ENCODE measurements around the gene TMEM181.
A peak's percentile ranks its signal among the peaks of the same experiment; 100 is the strongest.
"Not testable (repeated sequence)": the region's sequence is repeated elsewhere in the genome, so short reads cannot be mapped to it uniquely, and the experiment has no call there.

Gene TMEM181

GRCh38 chr6:158665332-158665731, 105.4 kb downstream of the TMEM181 start:
- no peaks in the 10 kb centered on the region for H3K36me3 ChIP-seq (ENCODE audit: control insufficient read depth in 5 of 5, insufficient read depth in 5 of 5, low read length in 5 of 5)
- no peak overlapping the region for H3K27ac ChIP-seq (ENCODE audit: low read depth, low read length)
- H3K27me3 ChIP-seq (ENCODE audit: control insufficient read depth in 5 of 5, insufficient read depth in 4 of 5, low read length in 5 of 5), result no peaks in the 10 kb centered on the region
- H3K9me3 ChIP-seq (ENCODE audit: control insufficient read depth in 5 of 5, low read length in 5 of 5), result no peaks in the 10 kb centered on the region
- H3K9ac ChIP-seq (ENCODE audit: low read length in 5 of 5), result no peak overlapping the region
- H3K4me3 ChIP-seq (ENCODE audit: low read depth in 1 of 5, low read length in 5 of 5), result no peak overlapping the region
- peaks cover 0 to 60% (median 45%) of the 10 kb centered on the region in 5 donors for H3K4me1 ChIP-seq (ENCODE audit: control insufficient read depth in 5 of 5, insufficient read depth in 5 of 5, low read length in 5 of 5)

GRCh38 chr6:158666628-158667359, 106.9 kb downstream of the TMEM181 start:
- peaks cover 0 to 57% (median 43%) of the 10 kb centered on the region in 5 donors for H3K4me1 ChIP-seq (ENCODE audit: control insufficient read depth in 5 of 5, insufficient read depth in 5 of 5, low read length in 5 of 5)

GRCh38 chr6:158667360-158667981, 107.6 kb downstream of the TMEM181 start:
- Histone ChIP-seq H3K36me3 (ENCODE audit: control insufficient read depth in 5 of 5, insufficient read depth in 5 of 5, low read length in 5 of 5) (no peaks in the 10 kb centered on the region), H3K27me3 (ENCODE audit: control insufficient read depth in 5 of 5, insufficient read depth in 4 of 5, low read length in 5 of 5) (no peaks in the 10 kb centered on the region), H3K9ac (ENCODE audit: low read length in 5 of 5) (peak overlapping the region in 1 of 5 donors; percentile 5), H3K9me3 (ENCODE audit: control insufficient read depth in 5 of 5, low read length in 5 of 5) (no peaks in the 10 kb centered on the region), H3K4me3 (ENCODE audit: low read depth in 1 of 5, low read length in 5 of 5) (no peak overlapping the region), H3K27ac (ENCODE audit: low read depth, low read length) (peak overlapping the region; percentile 64), H3K4me1 (ENCODE audit: control insufficient read depth in 5 of 5, insufficient read depth in 5 of 5, low read length in 5 of 5) (peaks cover 0 to 53% (median 43%) of the 10 kb centered on the region in 5 donors)

More at GRCh38 chr6:158666628-158667359, 106.9 kb downstream of the TMEM181 start:
- no peaks in the 10 kb centered on the region for H3K27me3 ChIP-seq (ENCODE audit: control insufficient read depth in 5 of 5, insufficient read depth in 4 of 5, low read length in 5 of 5)
- peak overlapping the region in 1 of 5 donors; percentile 38 for H3K4me3 ChIP-seq (ENCODE audit: low read depth in 1 of 5, low read length in 5 of 5)
- no peak overlapping the region for H3K9ac ChIP-seq (ENCODE audit: low read length in 5 of 5)
- H3K9me3 ChIP-seq (ENCODE audit: control insufficient read depth in 5 of 5, low read length in 5 of 5), result no peaks in the 10 kb centered on the region
- peak overlapping the region; percentile 64 for H3K27ac ChIP-seq (ENCODE audit: low read depth, low read length)
- H3K36me3 ChIP-seq (ENCODE audit: control insufficient read depth in 5 of 5, insufficient read depth in 5 of 5, low read length in 5 of 5), result no peaks in the 10 kb centered on the region

GRCh38 chr6:158668707-158669103, 108.8 kb downstream of the TMEM181 start:
- Histone ChIP-seq H3K4me3 (ENCODE audit: low read depth in 1 of 5, low read length in 5 of 5) (no peak overlapping the region), H3K27me3 (ENCODE audit: control insufficient read depth in 5 of 5, insufficient read depth in 4 of 5, low read length in 5 of 5) (no peaks in the 10 kb centered on the region), H3K9me3 (ENCODE audit: control insufficient read depth in 5 of 5, low read length in 5 of 5) (no peaks in the 10 kb centered on the region), H3K4me1 (ENCODE audit: control insufficient read depth in 5 of 5, insufficient read depth in 5 of 5, low read length in 5 of 5) (peaks cover 0 to 42% (median 30%) of the 10 kb centered on the region in 5 donors), H3K9ac (ENCODE audit: low read length in 5 of 5) (no peak overlapping the region), H3K27ac (ENCODE audit: low read depth, low read length) (peak overlapping the region; percentile 35), H3K36me3 (ENCODE audit: control insufficient read depth in 5 of 5, insufficient read depth in 5 of 5, low read length in 5 of 5) (no peaks in the 10 kb centered on the region)

- no peak overlapping the region for H3K4me3 ChIP-seq (ENCODE audit: low read depth in 1 of 5, low read length in 5 of 5)
- H3K27ac ChIP-seq (ENCODE audit: low read depth, low read length), result peak overlapping the region; percentile 45
- no peak overlapping the region for H3K9ac ChIP-seq (ENCODE audit: low read length in 5 of 5)
- no peaks in the 10 kb centered on the region for H3K36me3 ChIP-seq (ENCODE audit: control insufficient read depth in 5 of 5, insufficient read depth in 5 of 5, low read length in 5 of 5)
- H3K9me3 ChIP-seq (ENCODE audit: control insufficient read depth in 5 of 5, low read length in 5 of 5), result no peaks in the 10 kb centered on the region
- H3K27me3 ChIP-seq (ENCODE audit: control insufficient read depth in 5 of 5, insufficient read depth in 4 of 5, low read length in 5 of 5), result no peaks in the 10 kb centered on the region
- peaks cover 0 to 39% (median 30%) of the 10 kb centered on the region in 5 donors for H3K4me1 ChIP-seq (ENCODE audit: control insufficient read depth in 5 of 5, insufficient read depth in 5 of 5, low read length in 5 of 5)
Observed at GRCh38 chr6:158669145-158670035, 109.5 kb downstream of the TMEM181 start.

GRCh38 chr6:158672119-158672518, 112.2 kb downstream of the TMEM181 start:
- not testable (repeated sequence) for H3K9me3 ChIP-seq (ENCODE audit: control insufficient read depth in 5 of 5, low read length in 5 of 5); H3K27me3 ChIP-seq (ENCODE audit: control insufficient read depth in 5 of 5, insufficient read depth in 4 of 5, low read length in 5 of 5); H3K9ac ChIP-seq (ENCODE audit: low read length in 5 of 5); H3K27ac ChIP-seq (ENCODE audit: low read depth, low read length); H3K36me3 ChIP-seq (ENCODE audit: control insufficient read depth in 5 of 5, insufficient read depth in 5 of 5, low read length in 5 of 5); H3K4me3 ChIP-seq (ENCODE audit: low read depth in 1 of 5, low read length in 5 of 5)
- peaks cover 0 to 28% (median 19%) of the 10 kb centered on the region in 5 donors for H3K4me1 ChIP-seq (ENCODE audit: control insufficient read depth in 5 of 5, insufficient read depth in 5 of 5, low read length in 5 of 5)

- peaks cover 0 to 22% (median 13%) of the 10 kb centered on the region in 5 donors for H3K4me1 ChIP-seq (ENCODE audit: control insufficient read depth in 5 of 5, insufficient read depth in 5 of 5, low read length in 5 of 5)
- H3K4me3 ChIP-seq (ENCODE audit: low read depth in 1 of 5, low read length in 5 of 5), result no peak overlapping the region
- H3K36me3 ChIP-seq (ENCODE audit: control insufficient read depth in 5 of 5, insufficient read depth in 5 of 5, low read length in 5 of 5), result no peaks in the 10 kb centered on the region
- H3K9ac ChIP-seq (ENCODE audit: low read length in 5 of 5), result no peak overlapping the region
- H3K27me3 ChIP-seq (ENCODE audit: control insufficient read depth in 5 of 5, insufficient read depth in 4 of 5, low read length in 5 of 5), result no peaks in the 10 kb centered on the region
- H3K9me3 ChIP-seq (ENCODE audit: control insufficient read depth in 5 of 5, low read length in 5 of 5), result no peaks in the 10 kb centered on the region
- H3K27ac ChIP-seq (ENCODE audit: low read depth, low read length), result no peak overlapping the region
Observed at GRCh38 chr6:158672726-158673125, 112.8 kb downstream of the TMEM181 start.

- no peak overlapping the region for H3K4me3 ChIP-seq (ENCODE audit: low read depth in 1 of 5, low read length in 5 of 5)
- no peak overlapping the region for H3K9ac ChIP-seq (ENCODE audit: low read length in 5 of 5)
- H3K4me1 ChIP-seq (ENCODE audit: control insufficient read depth in 5 of 5, insufficient read depth in 5 of 5, low read length in 5 of 5), result peaks cover 0 to 10% (median 8%) of the 10 kb centered on the region in 5 donors
- no peaks in the 10 kb centered on the region for H3K36me3 ChIP-seq (ENCODE audit: control insufficient read depth in 5 of 5, insufficient read depth in 5 of 5, low read length in 5 of 5)
- H3K9me3 ChIP-seq (ENCODE audit: control insufficient read depth in 5 of 5, low read length in 5 of 5), result no peaks in the 10 kb centered on the region
- no peaks in the 10 kb centered on the region for H3K27me3 ChIP-seq (ENCODE audit: control insufficient read depth in 5 of 5, insufficient read depth in 4 of 5, low read length in 5 of 5)
- H3K27ac ChIP-seq (ENCODE audit: low read depth, low read length), result no peak overlapping the region
Observed at GRCh38 chr6:158674342-158675131, 114.6 kb downstream of the TMEM181 start.

GRCh38 chr6:158677094-158677493, 117.2 kb downstream of the TMEM181 start:
- H3K27ac ChIP-seq (ENCODE audit: low read depth, low read length); H3K9ac ChIP-seq (ENCODE audit: low read length in 5 of 5); H3K36me3 ChIP-seq (ENCODE audit: control insufficient read depth in 5 of 5, insufficient read depth in 5 of 5, low read length in 5 of 5); H3K4me3 ChIP-seq (ENCODE audit: low read depth in 1 of 5, low read length in 5 of 5); H3K4me1 ChIP-seq (ENCODE audit: control insufficient read depth in 5 of 5, insufficient read depth in 5 of 5, low read length in 5 of 5); H3K9me3 ChIP-seq (ENCODE audit: control insufficient read depth in 5 of 5, low read length in 5 of 5); H3K27me3 ChIP-seq (ENCODE audit: control insufficient read depth in 5 of 5, insufficient read depth in 4 of 5, low read length in 5 of 5): not testable (repeated sequence)
